Activated CD8-positive, alpha-beta T cell treated with anti-CD3 and anti-CD28 coated beads for 36 hours (primary cell): ENCODE data around the gene DPP4. TPM values are rescaled to one million over a fixed set of nuclear protein-coding genes. Genes with fewer than 3 reads are reported as not detected.
"Not testable (repeated sequence)": the region's sequence is repeated elsewhere in the genome, so short reads cannot be mapped to it uniquely, and the experiment has no call there.

ENCODE experiments used
- ATAC-seq: fragments of 200-7000 bp; cut with Tn5 transposase; one replicate; pipeline ENCODE4 v1.10.0; 2021; ENCODE audit warnings: mild to moderate bottlenecking, moderate library complexity
- CTCF ChIA-PET: fragments of 350-600 bp; sonication (Branson Sonifier 250); formaldehyde crosslinking; loops from one replicate; lab custom pipeline; 2021; ENCODE audit warnings: antibody characterized with exemption; lab: Charles Lee
- POLR2A ChIA-PET: fragments of 350-600 bp; sonication (Branson Sonifier 250); formaldehyde crosslinking; loops from one replicate; lab custom pipeline; 2021; ENCODE audit warnings: antibody characterized with exemption; lab: Charles Lee
- DNase-seq: peaks from one replicate; pipeline ENCODE4 v3.0.0-alpha.2; 2020
- H3K27ac Mint-ChIP-seq: one replicate; pipeline ENCODE4 v1.8.0; 2021; ENCODE audit warnings: mild to moderate bottlenecking, mixed read lengths
- H3K27me3 Mint-ChIP-seq: one replicate; pipeline ENCODE4 v1.8.0; 2021; ENCODE audit warnings: mixed read lengths
- H3K36me3 Mint-ChIP-seq: one replicate; pipeline ENCODE4 v1.8.0; 2021; ENCODE audit warnings: low read depth, mixed read lengths
- H3K4me1 Mint-ChIP-seq: one replicate; pipeline ENCODE4 v1.8.0; 2021; ENCODE audit warnings: low read depth, mixed read lengths
- H3K4me3 Mint-ChIP-seq: one replicate; pipeline ENCODE4 v1.8.0; 2021; ENCODE audit warnings: mild to moderate bottlenecking, moderate library complexity, mixed read lengths
- H3K9me3 Mint-ChIP-seq: one replicate; pipeline ENCODE4 v1.8.0; 2021; ENCODE audit warnings: mixed read lengths
- intact Hi-C: fragments of 100-400 bp; cut with micrococcal nuclease; formaldehyde crosslinking; loops from one replicate; pipeline ENCODE4 v1.10.0; 2022
- total RNA-seq, 2 experiments: library from RNA; stranded (reverse); gene quantifications; one replicate each; pipeline ENCODE4 v1.2.3, GENCODE V29; 2021
- TF ChIP-seq, protein P1 (sequence below): fragments of 200-600 bp; IDR thresholded peaks from one replicate; pipeline ENCODE4 v1.8.0; 2022; ENCODE audit warnings: antibody characterized with exemption, mild to moderate bottlenecking

DPP4 gene
- total RNA-seq, 2 experiments from 2014 or later: 25.9 to 26.4 TPM

DNA sequence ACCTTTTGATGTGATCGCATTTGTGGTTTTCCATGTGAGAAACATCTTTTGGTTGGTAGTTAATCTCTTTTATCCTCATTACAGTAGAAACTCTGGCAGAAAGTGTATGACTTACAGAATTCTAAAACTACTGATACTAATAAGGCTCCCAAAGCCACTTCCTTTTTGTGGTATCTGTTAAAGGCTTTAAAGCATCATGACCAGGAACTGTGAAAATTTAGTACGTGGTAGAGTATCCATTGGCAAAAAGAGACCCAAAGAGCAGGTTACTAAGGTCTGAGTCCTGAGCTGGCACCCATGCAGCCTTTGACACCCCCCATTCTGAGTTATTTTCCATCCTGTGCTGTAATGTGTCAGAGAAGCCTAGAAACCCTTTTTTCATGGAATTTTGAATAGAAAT lies 94.5 kb downstream of the DPP4 start:
- Mint-ChIP-seq H3K4me3 (no peak overlapping the region), H3K9me3 (no peaks in the 10 kb centered on the region), H3K27me3 (no peaks in the 10 kb centered on the region), H3K36me3 (peaks cover 9% of the 10 kb centered on the region), H3K4me1 (peaks cover 59% of the 10 kb centered on the region), H3K27ac (peak overlapping the region; percentile 64)
- TF ChIP-seq, protein P1, sequence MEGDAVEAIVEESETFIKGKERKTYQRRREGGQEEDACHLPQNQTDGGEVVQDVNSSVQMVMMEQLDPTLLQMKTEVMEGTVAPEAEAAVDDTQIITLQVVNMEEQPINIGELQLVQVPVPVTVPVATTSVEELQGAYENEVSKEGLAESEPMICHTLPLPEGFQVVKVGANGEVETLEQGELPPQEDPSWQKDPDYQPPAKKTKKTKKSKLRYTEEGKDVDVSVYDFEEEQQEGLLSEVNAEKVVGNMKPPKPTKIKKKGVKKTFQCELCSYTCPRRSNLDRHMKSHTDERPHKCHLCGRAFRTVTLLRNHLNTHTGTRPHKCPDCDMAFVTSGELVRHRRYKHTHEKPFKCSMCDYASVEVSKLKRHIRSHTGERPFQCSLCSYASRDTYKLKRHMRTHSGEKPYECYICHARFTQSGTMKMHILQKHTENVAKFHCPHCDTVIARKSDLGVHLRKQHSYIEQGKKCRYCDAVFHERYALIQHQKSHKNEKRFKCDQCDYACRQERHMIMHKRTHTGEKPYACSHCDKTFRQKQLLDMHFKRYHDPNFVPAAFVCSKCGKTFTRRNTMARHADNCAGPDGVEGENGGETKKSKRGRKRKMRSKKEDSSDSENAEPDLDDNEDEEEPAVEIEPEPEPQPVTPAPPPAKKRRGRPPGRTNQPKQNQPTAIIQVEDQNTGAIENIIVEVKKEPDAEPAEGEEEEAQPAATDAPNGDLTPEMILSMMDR: no peak
- CTCF ChIA-PET: interaction anchor here (0.7 to 1.8 kb wide), 5 partner anchors 9 to 146 kb away, joined by 3 to 4 read pairs (median 3); no protein-coding TSS in a partner anchor
- ATAC-seq (peak; percentile 41), DNase-seq (no peak)
- POLR2A ChIA-PET: interaction anchor here (0.5 to 3.4 kb wide), 7 partner anchors 9 to 106 kb away, joined by 3 to 14 read pairs (median 4); partner anchors contain the start of gene DPP4
- intact Hi-C loops: no loop called here

DNA sequence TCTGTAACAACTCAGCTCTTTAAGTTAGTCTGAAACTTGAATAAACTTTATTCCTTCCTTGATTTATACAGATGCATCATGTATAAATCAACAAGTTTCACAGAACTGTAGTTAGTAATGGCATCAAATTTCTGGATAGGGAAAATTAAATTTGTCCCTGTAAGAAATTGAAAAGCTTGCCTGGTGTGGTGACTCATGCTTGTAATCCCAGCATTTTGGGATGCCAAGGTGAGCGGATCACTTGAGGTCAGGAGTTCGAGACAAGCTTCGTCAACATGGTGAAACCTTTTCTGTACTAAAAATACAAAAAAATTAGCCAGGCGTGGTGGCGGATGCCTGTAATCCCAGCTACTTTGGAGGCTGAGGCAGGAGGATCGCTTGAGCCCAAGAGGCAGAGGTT lies 96.1 kb downstream of the DPP4 start:
- ATAC-seq, H3K36me3 Mint-ChIP-seq, H3K27ac Mint-ChIP-seq, intact Hi-C loops, H3K27me3 Mint-ChIP-seq, H3K9me3 Mint-ChIP-seq, DNase-seq, H3K4me3 Mint-ChIP-seq: not testable (repeated sequence)
- H3K4me1 Mint-ChIP-seq: peaks cover 66% of the 10 kb centered on the region
- CTCF ChIA-PET: interaction anchor here (1.1 to 1.2 kb wide), 2 partner anchors 9 to 31 kb away, joined by 3 read pairs; no protein-coding TSS in a partner anchor
- POLR2A ChIA-PET: interaction anchor here (0.9 to 3.4 kb wide), 6 partner anchors 9 to 81 kb away, joined by 3 to 14 read pairs (median 4); no protein-coding TSS in a partner anchor

DNA sequence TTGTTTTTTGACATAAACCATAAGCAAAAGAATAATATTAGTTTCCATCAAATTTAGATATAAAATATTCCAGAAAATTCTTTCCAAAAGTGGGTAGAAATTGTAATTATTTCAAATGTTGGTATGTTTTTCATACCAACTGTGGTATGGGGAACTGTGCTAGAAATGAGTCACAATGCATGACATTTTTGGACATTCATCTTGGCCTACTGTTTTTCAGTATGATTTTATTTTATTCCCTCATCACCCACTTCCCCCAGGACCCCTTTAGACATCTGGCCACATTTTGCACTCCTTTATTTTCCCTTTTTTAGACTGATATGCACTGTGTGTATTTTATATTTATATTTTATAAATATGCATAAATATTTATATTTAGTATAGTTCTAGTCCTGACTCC lies 97.1 kb downstream of the DPP4 start:
- DNase-seq (no peak), ATAC-seq (no peak)
- Mint-ChIP-seq H3K27me3 (no peaks in the 10 kb centered on the region), H3K4me3 (no peak overlapping the region), H3K36me3 (peaks cover 9% of the 10 kb centered on the region), H3K27ac (peak overlapping the region; percentile 69), H3K4me1 (peaks cover 67% of the 10 kb centered on the region), H3K9me3 (no peaks in the 10 kb centered on the region)
- TF ChIP-seq, protein P1: no peak
- intact Hi-C loops: no loop called here
- POLR2A ChIA-PET: interaction anchor here (3.4 kb wide), 1 partner anchor 15 kb away, joined by 14 read pairs; no protein-coding TSS in a partner anchor
- CTCF ChIA-PET: interaction anchor here (1.1 kb wide), 1 partner anchor 8 kb away, joined by 3 read pairs; no protein-coding TSS in a partner anchor

DNA sequence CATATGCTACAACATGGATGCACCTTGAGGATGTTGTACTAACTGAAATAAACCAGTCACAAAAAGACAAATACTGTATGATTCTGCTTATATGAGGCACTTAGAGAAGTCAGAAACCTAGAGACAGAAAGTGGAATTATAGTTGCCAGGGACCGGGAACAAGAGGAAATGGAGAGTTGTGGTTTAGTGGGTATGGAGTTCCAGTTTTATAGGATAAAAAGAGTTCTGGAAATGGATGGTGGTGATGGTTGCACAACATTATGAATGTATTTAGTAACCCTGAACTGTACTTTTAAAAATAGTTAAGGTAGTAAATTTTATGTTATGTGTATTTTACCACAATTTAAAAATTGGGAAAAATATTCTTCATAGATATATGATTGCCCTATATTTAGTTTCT lies 97.7 kb downstream of the DPP4 start:
- Mint-ChIP-seq H3K27ac (peak overlapping the region; percentile 82), H3K4me3 (no peak overlapping the region), H3K9me3 (no peaks in the 10 kb centered on the region), H3K27me3 (no peaks in the 10 kb centered on the region), H3K36me3 (peaks cover 7% of the 10 kb centered on the region), H3K4me1 (peaks cover 63% of the 10 kb centered on the region)
- POLR2A ChIA-PET: no interaction called here
- CTCF ChIA-PET: no interaction called here
- intact Hi-C loops: no loop called here
- TF ChIP-seq, protein P1: no peak
- DNase-seq (no peak), ATAC-seq (no peak)

DNA sequence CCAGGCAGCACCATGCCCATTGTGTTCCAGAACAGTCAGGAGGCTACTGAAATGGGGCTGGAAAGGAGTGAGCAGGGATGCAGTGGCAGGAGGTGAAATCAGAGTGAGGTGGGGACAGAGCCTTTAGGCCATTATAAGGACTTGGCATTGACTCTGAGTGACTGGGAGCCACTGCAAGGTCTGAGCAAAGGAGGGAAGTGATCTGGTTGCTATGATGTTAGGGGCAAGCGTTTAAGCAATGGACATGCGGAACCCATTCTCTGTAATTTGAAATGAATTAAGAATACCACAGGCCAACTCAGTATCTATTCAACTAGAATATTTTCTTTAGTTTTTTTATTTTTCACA lies 98.2 kb downstream of the DPP4 start:
- intact Hi-C loops: no loop called here

More for the DNA sequence above, 98.2 kb downstream of the DPP4 start:
- H3K4me1 Mint-ChIP-seq: peaks cover 59% of the 10 kb centered on the region
- H3K27me3 Mint-ChIP-seq: no peaks in the 10 kb centered on the region
- TF ChIP-seq, protein P1: no peak
- H3K36me3 Mint-ChIP-seq: peaks cover 8% of the 10 kb centered on the region
- POLR2A ChIA-PET: no interaction called here
- H3K9me3 Mint-ChIP-seq: peaks cover 2% of the 10 kb centered on the region
- H3K27ac Mint-ChIP-seq: peak overlapping the region; percentile 75
- DNase-seq (no peak), ATAC-seq (no peak)
- CTCF ChIA-PET: interaction anchor here (1.2 kb wide), 1 partner anchor 19 kb away, joined by 3 read pairs; no protein-coding TSS in a partner anchor
- no peak overlapping the region for H3K4me3 Mint-ChIP-seq
